Activated CD4-positive, alpha-beta T cell treated with anti-CD3 and anti-CD28 coated beads, Interleukin-2, amount 50 U/mL, for 24 hours (primary cell): ENCODE data around the gene KLHL18.

Experiments
- DNase-seq, 2 donors: peaks; one replicate each; pipeline ENCODE4 v3.0.0-alpha.2; 2020; ENCODE audit warnings: low read depth in 1 of 2, low spot score in 1 of 2

The KLHL18 gene

GRCh38 chr3:47394140-47394870, 111.6 kb downstream of the KLHL18 start:
- DNase-seq: no peak

- DNase-seq: no peak
Measured at GRCh38 chr3:47394881-47395280, 112.1 kb downstream of the KLHL18 start.
